ENCODE measurements around the gene CCDC88B. TPM values are rescaled to one million over a fixed set of nuclear protein-coding genes. Genes with fewer than 3 reads are reported as not detected.
A peak's percentile ranks its signal among the peaks of the same experiment; 100 is the strongest.

CCDC88B gene
- total and polyA plus RNA-seq, 9 of the 15 experiments (the other 6 are each of a cell fraction or from before 2014, with no cell fraction given), result 0.13 to 18.1 (median 7.9) TPM

DNA sequence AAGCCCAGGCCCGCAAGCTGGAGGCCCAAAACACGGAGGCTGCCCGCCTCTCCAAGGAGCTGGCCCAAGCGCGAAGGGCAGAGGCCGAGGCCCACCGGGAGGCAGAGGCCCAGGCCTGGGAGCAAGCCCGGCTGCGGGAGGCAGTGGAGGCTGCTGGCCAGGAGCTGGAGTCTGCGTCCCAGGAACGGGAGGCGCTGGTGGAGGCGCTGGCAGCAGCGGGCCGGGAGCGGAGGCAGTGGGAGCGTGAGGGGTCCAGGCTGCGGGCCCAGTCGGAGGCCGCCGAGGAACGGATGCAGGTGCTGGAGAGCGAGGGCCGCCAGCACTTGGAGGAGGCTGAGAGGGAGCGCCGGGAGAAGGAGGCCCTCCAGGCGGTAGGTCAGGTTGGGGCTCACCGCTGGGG lies 4.8 kb downstream of the CCDC88B start:
- FAIRE-seq, result no peak
- ChIA-PET CTCF (ENCODE audit: low intra/inter-chr PET ratio) (no interaction called here), POLR2A (interaction anchor here (0.7 kb wide), 1 partner anchor 20 kb away, joined by 4 read pairs; no protein-coding TSS in a partner anchor)
- Histone ChIP-seq H3K27me3 (ENCODE audit: control insufficient read depth in 2 of 2, insufficient read depth in 2 of 2, low read length in 2 of 2) (no peaks in the 10 kb centered on the region), H3K9me3 (replicated peaks; ENCODE audit: control insufficient read depth, insufficient read depth, low read depth, low read length) (no peaks in the 10 kb centered on the region), H3K27ac (ENCODE audit: extremely low read depth, low read depth, low read length) (no peak overlapping the region), H4K20me1 (replicated peaks; ENCODE audit: control insufficient read depth, insufficient read depth, low read length) (no peaks in the 10 kb centered on the region; the same call in 1 of the 2 replicates), H3K9ac (ENCODE audit: insufficient read depth in 1 of 2, low read depth in 2 of 2, low read length in 2 of 2) (peak overlapping the region in 1 of 2 experiments; percentile 69; a peak in 2 of 4 replicates), H3K4me2 (ENCODE audit: insufficient read depth, low read length) (no peak overlapping the region), H3K36me3 (ENCODE audit: control insufficient read depth, insufficient read depth, low read length) (no peaks in the 10 kb centered on the region), H2AFZ (ENCODE audit: low read depth, low read length) (no peak overlapping the region), H3K4me1 (replicated peaks in 1 of 2; ENCODE audit: control insufficient read depth in 2 of 2, insufficient read depth in 2 of 2, low read length in 2 of 2) (peaks cover 16 to 70% of the 10 kb centered on the region in 2 experiments; a peak in 4 of 5 replicates), H3K9me1 (ENCODE audit: control insufficient read depth, insufficient read depth, low read length) (no peaks in the 10 kb centered on the region), H3K4me3 (no peak overlapping the region), H3K79me2 (ENCODE audit: control insufficient read depth, insufficient read depth, low read length) (no peaks in the 10 kb centered on the region)
- no peak for ATAC-seq
- intact Hi-C loops (cut with micrococcal nuclease), result no loop called here
- BruUV-seq (replicated peaks), result no TSS peak
- 90% methylated on average over 11 of the region's 28 CpGs for WGBS (ENCODE audit: insufficient coverage, low coverage, missing lambda C conversion rate)
- in situ Hi-C loops (cut with MboI), result no loop called here
- TF ChIP-seq MAFK (IDR thresholded peaks at IDR 0.05; ENCODE audit: low read length), result no peak
- TF ChIP-seq, protein P1, sequence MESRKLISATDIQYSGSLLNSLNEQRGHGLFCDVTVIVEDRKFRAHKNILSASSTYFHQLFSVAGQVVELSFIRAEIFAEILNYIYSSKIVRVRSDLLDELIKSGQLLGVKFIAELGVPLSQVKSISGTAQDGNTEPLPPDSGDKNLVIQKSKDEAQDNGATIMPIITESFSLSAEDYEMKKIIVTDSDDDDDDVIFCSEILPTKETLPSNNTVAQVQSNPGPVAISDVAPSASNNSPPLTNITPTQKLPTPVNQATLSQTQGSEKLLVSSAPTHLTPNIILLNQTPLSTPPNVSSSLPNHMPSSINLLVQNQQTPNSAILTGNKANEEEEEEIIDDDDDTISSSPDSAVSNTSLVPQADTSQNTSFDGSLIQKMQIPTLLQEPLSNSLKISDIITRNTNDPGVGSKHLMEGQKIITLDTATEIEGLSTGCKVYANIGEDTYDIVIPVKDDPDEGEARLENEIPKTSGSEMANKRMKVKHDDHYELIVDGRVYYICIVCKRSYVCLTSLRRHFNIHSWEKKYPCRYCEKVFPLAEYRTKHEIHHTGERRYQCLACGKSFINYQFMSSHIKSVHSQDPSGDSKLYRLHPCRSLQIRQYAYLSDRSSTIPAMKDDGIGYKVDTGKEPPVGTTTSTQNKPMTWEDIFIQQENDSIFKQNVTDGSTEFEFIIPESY (CRISPR knock-in tag; IDR thresholded peaks at IDR 0.05), result 0 out of 2 replicates have a peak, but pooled peaks have one; percentile 37
- TF ChIP-seq SIN3B (IDR thresholded peaks at IDR 0.05; ENCODE audit: low read depth), result no peak
- TF ChIP-seq ZNF239 (CRISPR knock-in tag; IDR thresholded peaks at IDR 0.05), result no peak
- TF ChIP-seq, protein P2, sequence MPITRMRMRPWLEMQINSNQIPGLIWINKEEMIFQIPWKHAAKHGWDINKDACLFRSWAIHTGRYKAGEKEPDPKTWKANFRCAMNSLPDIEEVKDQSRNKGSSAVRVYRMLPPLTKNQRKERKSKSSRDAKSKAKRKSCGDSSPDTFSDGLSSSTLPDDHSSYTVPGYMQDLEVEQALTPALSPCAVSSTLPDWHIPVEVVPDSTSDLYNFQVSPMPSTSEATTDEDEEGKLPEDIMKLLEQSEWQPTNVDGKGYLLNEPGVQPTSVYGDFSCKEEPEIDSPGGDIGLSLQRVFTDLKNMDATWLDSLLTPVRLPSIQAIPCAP (CRISPR knock-in tag; IDR thresholded peaks at IDR 0.05; ENCODE audit: borderline replicate concordance), result no peak
- TF ChIP-seq TRIM28 (IDR thresholded peaks at IDR 0.05), result no peak
- TF ChIP-seq ZNF23 (CRISPR knock-in tag; IDR thresholded peaks at IDR 0.05), result no peak
- TF ChIP-seq PCBP2 (IDR thresholded peaks at IDR 0.05; ENCODE audit: low read depth, low read length, poor library complexity, severe bottlenecking), result no peak
- TF ChIP-seq NELFE (IDR thresholded peaks at IDR 0.05; ENCODE audit: insufficient read depth, insufficient read length), result no peak
- no peak for TF ChIP-seq E2F6 (IDR thresholded peaks at IDR 0.05; ENCODE audit: borderline replicate concordance in 1 of 2, extremely low read depth in 1 of 2, insufficient read depth in 1 of 2, insufficient read length in 1 of 2, low read depth in 1 of 2, low read length in 1 of 2, poor library complexity in 1 of 2, severe bottlenecking in 1 of 2)
- no peak for TF ChIP-seq ZBED1 (IDR thresholded peaks at IDR 0.05)
- TF ChIP-seq RBFOX2 (IDR thresholded peaks at IDR 0.05; ENCODE audit: low read depth, low read length), result 0 out of 2 replicates have a peak, but pooled peaks have one; percentile 7
- no peak for DNase-seq (ENCODE audit: extremely low read depth in 1 of 4, low spot score in 3 of 4)
